ENCODE measurements around the gene APOL4. TPM values are rescaled to one million over a fixed set of nuclear protein-coding genes. Genes with fewer than 3 reads are reported as not detected.
"Not testable (repeated sequence)": the region's sequence is repeated elsewhere in the genome, so short reads cannot be mapped to it uniquely, and the experiment has no call there.

The APOL4 gene
- total RNA-seq, 1 experiment from 2014 or later = not detected

DNA sequence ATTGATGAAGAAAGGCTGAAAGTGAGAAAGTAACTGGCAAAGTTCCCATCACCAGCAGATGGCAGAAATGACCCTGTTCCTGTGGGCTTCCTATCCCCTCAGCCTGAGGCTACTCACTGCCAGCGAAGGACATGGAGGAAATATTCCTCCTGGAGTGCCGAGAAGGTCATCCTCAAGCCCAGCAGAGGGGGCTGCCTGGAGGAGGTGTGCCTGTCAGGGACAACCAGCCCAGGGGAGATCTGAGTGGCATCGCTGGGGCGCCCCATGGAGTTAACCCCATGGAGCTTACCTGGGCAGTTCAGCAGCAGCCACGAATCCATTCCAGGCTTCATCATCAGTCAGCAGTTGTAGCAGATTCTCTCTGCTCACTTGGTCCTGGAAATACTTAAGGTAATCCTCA lies 29.4 kb upstream of the APOL4 start:
- not testable (repeated sequence) for DNase-seq (ENCODE audit: low read depth)

- not testable (repeated sequence) for DNase-seq (ENCODE audit: low read depth)
Observed at GRCh38 chr22:36229649-36230048, 28.0 kb upstream of the APOL4 start.

DNA sequence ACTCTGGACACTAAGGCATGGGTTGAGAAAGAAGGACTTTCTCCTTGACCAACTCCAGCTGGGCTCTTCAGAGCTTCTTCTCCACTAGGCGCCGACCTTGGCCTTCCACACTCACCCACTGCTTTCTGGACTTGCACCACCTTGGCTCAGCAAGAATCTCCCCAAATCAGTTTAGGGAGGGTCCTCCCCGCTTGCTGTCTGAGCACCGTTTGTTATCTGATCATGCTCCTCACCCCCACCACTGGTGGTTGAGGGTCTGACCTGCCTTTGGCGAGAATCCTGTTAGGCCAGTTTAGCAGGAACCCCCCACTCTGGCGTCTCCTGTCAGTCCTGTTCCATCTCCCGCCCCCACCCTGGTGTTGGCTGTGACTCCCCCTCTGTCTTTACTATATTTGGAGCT lies 27.3 kb upstream of the APOL4 start:
- no peak for DNase-seq (ENCODE audit: low read depth)

- not testable (repeated sequence) for DNase-seq (ENCODE audit: low read depth)
Observed at GRCh38 chr22:36228369-36228768, 26.8 kb upstream of the APOL4 start.

- no peak for DNase-seq (ENCODE audit: low read depth)
Observed at GRCh38 chr22:36227806-36228205, 26.2 kb upstream of the APOL4 start.

GRCh38 chr22:36227396-36227795 lies 25.8 kb upstream of the APOL4 start:
- DNase-seq (ENCODE audit: low read depth) = no peak

DNA sequence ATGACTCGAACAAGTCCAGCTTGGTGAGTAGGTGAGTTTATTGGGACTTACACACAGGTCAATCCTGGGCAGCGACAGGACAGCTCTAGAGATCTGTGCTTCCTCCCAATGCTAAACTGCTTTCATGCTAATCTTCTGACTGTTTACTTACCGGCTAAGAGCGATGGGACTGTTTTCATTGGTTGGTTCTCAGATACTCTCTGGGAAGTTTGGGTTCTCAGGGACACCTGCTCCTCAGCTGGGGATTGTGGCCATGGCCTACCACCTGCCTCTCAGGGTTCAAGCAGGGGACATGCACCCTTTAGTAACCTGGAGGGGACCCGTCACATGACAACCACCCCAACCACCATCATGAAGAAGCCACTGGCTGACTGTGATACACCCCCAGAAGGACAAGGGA lies 24.6 kb upstream of the APOL4 start:
- no peak for DNase-seq (ENCODE audit: low read depth)

DNA sequence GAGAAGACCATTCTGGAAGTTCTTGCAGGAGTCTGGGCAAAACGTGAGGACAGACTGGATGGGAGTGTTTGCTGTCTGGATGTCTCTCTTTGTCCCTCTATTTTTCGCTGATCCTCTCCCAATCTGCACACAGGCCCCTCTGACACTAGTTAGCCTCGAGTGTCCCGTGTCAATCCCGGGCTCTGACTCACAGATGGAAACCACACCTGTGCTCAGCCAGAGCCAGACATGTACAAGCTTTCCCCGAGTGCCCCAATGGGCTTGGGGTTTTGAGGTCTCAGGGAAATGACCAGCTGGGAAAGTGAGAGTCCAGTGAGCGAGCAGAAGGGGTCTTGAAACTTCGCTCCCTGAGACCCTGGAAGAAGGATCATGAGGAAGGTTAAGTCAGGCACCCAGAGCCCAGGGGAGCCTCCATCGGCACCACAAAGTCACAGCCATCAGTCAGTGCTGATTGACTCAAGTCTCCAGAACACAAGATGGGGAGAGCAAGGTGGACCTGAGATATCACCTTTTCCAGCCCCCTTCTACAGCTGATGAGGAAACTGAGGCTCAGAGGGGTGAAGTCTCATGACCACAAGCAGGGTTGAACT lies 23.8 kb upstream of the APOL4 start:
- DNase-seq (ENCODE audit: low read depth) = no peak

DNA sequence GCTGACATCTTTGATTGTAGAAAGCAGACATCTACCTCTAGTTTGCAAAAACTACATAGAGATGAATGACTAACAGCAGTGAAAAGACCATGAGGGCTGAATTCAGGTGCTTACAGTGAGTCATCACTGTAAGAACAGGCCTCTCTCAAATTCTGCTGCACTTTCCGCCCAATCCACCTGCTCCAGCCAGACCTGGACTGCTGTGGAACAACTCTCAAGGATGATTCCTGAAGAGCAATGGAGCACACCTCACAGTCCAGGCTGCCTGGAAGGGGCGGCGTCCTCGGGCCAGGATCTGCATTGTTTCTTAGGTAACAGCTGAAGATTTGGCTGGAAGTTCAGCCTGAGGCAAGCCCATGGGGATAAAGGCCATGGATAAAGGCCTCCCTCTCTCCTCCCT lies 22.6 kb upstream of the APOL4 start:
- DNase-seq (ENCODE audit: low read depth) = no peak

DNA sequence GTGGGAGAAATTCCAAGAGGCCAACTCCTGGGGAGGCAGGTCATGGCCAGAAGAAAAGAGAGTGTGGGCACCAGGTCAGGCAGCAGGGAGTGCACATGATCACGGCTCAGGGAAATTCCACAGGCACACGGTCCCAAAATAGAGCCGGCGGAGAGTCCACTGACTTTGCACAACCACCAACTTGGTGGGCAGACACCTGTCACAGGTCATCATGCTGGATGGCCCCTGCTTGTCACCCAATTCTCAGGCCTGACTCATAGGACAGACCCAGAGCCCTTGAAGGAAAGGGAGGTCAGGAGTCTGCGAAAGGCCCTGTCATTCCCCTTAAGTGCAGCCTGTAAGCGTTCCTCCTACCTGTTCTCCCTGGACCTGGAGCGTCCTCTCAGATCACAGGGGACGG lies 21.9 kb upstream of the APOL4 start:
- DNase-seq (ENCODE audit: low read depth) = no peak

DNA sequence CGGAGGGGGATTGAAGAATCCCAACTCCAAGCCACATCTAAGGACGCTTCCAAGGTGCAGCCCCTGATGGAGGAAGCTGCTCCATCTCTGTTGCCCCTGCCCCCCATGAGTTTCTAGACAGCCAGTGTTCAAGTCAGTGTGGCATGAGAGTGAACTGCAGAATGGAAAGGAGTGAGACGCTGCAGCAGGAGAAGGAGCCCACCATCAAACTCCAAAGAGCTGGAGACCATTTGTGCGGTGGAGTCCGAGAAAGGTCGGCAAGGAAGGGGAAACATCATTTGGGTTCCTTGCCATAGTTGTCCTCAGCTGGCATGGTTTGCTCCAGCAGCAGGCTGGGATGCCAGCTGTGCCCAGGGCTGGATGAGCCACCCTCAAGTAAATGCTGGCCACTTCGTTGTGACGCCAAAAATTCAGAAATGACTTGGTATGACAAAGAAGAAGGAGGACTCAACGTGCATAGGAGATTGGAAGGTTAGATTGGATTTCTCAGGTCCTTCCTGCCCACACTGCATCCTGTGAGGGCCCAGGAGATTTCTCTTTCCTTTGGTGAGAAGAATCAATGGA lies 21.4 kb upstream of the APOL4 start:
- no peak for DNase-seq (ENCODE audit: low read depth)

DNA sequence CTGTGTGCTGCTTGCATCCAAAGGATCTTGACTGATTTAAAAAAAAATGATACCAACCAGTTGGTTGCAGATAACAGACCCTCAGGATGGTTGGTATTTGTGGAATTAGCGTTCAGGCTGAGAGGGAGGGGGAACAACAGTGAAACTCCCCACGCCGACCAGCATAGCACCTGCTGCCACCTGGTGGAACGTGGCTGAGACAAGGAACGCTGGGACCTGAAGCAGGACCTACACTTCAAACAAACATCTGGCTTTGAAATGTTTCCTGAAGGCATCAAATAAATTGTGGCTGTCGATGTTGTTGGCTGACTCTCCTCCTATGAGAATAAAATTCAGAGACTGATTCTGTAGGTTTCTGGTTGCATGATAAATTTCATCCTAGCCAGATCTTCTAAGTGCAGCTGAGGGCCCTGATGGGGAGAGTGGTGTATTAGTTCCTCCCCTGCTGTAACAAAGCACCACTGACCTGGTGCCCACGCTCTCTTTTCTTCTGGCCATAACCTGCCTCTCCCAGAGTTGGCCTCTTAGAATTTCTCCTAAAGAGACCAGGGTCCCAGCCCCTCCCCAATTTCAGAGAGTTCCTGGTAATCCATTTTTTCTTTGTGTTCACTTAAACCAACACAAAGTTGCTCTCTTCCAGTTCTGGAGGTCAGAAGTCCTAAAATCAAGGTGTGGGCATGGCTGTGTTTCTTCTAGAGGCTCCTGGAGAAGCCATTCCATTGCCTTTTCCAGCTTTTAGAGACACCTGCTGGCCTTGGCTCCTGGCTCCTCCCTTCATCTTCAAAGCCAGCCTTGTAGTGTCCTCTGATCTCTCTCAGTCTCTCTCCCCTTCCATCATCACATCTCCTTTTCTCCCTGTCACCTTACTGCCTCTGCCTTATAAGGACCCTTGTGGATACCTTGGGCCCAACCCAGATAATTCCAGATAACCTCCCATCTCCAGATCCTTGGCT lies 20.5 kb upstream of the APOL4 start:
- DNase-seq (ENCODE audit: low read depth) = peak; percentile 42

- peak; percentile 17 for DNase-seq (ENCODE audit: low read depth)
Observed at GRCh38 chr22:36220451-36220921, 18.9 kb upstream of the APOL4 start.

- no peak for DNase-seq (ENCODE audit: low read depth)
Observed at GRCh38 chr22:36218648-36219193, 17.1 kb upstream of the APOL4 start.

- no peak for DNase-seq (ENCODE audit: low read depth)
Observed at GRCh38 chr22:36215981-36216380, 14.4 kb upstream of the APOL4 start.

GRCh38 chr22:36213586-36213985 lies 12.0 kb upstream of the APOL4 start:
- no peak for DNase-seq (ENCODE audit: low read depth)

DNA sequence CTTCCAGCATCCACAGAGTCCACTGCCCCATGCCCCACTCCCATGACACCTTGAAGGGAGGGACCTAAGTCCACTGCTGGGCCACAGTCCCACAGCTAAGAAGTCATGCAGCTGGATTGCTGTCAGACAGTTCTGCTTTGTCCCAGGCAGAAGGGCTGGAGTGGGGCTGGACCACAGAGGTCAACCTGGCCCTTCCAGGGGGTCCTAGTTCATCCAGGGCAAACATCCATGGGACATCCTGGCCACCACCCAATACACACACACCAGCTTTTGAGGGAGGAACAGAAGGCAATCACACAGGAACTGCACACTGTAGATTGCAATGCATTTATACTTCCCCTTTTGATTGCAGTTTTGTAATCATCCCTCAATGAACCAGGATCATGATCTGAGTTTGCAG lies 11.3 kb upstream of the APOL4 start:
- DNase-seq (ENCODE audit: low read depth) = no peak

DNA sequence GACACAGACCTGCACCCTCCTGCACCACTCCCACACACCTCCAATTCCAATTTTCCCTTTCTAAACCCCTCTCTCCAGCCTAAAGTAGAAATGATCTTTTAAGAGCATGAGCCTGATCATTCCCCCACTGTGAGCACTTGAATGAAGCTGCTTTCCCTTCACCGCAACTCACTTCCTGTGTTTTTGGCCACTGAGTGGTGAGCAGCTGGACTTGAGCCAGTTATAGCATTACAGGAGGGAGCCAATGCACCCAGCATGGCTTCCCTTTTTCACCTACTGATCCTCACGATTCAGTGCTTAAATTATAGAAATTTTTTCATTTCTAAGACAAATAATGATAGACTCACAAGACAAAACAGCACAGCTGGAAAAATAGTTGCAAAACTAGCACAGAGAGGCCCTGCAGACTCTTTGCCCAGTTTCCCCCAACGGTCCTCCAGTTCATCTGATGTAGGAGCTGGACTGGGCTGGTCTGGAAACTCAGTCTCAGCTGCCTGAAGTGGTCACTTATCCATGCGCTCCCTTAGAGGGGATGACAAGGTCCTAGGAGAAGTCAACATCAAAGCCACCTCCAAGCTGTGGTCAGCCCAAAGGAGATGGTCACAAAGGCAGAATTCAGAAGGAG lies 9.7 kb upstream of the APOL4 start:
- DNase-seq (ENCODE audit: low read depth) = peak; percentile 76

GRCh38 chr22:36210224-36210623 lies 8.6 kb upstream of the APOL4 start:
- no peak for DNase-seq (ENCODE audit: low read depth)

DNA sequence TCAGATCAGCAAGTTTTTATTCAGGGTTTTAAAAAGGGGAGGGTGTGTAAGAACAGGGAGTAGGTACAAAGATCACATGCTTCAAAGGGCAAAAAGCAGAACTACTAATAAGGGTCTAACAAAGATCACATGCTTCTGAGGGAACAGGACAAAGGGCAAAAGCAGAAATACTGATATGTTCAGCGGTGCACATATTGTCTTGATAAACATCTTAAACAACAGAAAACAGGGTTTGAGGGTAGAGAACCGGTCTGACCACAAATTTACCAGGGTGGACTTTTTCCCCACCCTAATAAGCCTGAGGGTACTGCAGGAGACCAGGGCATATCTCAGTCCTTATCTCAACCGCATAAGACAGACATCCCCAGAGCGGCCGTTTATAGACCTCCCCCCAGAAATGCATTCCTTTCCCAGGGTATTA lies 7.9 kb upstream of the APOL4 start:
- not testable (repeated sequence) for DNase-seq (ENCODE audit: low read depth)

GRCh38 chr22:36208914-36209313 lies 7.3 kb upstream of the APOL4 start:
- DNase-seq (ENCODE audit: low read depth) = no peak

DNA sequence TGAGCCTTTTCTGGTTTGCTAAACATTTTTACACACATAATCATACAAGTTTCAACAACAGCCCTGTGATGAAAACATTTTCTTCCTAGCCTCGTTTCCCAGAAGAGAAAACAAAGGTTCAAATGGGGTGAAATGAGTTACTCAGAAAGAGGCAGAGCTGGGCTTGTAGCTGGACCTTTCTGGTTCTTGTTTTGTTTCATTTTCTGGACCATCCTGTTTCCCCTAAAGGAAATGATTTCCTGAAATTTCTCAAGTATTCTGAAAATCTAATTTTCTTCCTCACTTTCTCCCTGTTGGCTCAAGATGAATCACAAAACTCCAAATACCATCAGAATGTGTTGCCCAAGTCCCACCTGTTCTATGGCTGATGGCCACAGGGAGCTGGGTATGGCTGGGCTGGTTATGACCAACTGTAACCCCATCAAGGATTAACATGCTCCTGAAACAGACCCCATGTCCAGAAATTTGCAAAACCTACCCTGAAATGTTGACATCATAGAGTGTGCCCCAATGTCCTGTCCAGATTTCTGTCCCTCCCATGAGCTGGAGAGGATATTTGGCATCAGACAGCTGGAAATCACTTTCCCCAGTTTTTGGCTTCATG lies 6.7 kb upstream of the APOL4 start:
- DNase-seq (ENCODE audit: low read depth) = no peak
